Astrocyte (in vitro differentiated cells and primary cell): ENCODE data around the gene SYNPO2.

Experiments
- EZH2 ChIP-seq: IDR thresholded peaks from 2 replicates; pipeline ENCODE4 v1.6.1; 2012; ENCODE audit warnings: mild to moderate bottlenecking, low read length, inconsistent platforms; ENCODE audit not compliant: insufficient read depth
- TF ChIP-seq, protein P1 (sequence below): IDR thresholded peaks from 2 replicates; pipeline ENCODE4 v1.5.1; 2011; ENCODE audit warnings: low read depth, mild to moderate bottlenecking, inconsistent platforms, low read length, moderate library complexity; ENCODE audit not compliant: insufficient read depth

DNA sequence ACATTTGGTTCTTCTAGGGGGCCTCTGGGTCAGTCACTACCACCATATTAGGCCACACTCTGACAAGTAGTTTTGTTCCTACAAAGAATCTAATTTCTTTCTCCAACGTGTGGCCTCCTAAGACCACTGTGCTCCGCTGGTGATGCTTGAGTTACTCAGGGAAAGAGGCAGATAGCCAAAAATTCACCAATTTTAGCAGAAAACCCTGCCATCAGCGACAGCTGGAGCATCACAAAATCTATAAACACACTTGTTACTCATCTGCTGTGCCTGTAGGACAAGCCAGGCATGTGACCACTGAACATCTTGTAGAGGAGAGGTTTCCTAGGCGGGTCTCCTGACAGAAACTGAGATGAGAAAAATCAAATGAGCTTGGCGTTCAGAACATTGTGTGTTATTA lies 105.4 kb downstream of the SYNPO2 start:
- TF ChIP-seq, protein P1, sequence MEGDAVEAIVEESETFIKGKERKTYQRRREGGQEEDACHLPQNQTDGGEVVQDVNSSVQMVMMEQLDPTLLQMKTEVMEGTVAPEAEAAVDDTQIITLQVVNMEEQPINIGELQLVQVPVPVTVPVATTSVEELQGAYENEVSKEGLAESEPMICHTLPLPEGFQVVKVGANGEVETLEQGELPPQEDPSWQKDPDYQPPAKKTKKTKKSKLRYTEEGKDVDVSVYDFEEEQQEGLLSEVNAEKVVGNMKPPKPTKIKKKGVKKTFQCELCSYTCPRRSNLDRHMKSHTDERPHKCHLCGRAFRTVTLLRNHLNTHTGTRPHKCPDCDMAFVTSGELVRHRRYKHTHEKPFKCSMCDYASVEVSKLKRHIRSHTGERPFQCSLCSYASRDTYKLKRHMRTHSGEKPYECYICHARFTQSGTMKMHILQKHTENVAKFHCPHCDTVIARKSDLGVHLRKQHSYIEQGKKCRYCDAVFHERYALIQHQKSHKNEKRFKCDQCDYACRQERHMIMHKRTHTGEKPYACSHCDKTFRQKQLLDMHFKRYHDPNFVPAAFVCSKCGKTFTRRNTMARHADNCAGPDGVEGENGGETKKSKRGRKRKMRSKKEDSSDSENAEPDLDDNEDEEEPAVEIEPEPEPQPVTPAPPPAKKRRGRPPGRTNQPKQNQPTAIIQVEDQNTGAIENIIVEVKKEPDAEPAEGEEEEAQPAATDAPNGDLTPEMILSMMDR: no peak
- no peak for TF ChIP-seq EZH2
